Panc1 (cell line): ENCODE data around the gene TMEM204.

ENCODE experiments used
- CTCF ChIP-seq: fragments of 450-650 bp; IDR thresholded peaks from 2 replicates; pipeline ENCODE4 v1.5.1; 2017; ENCODE audit warnings: mild to moderate bottlenecking
- POLR2AphosphoS5 ChIP-seq: IDR thresholded peaks from 2 replicates; pipeline ENCODE4 v1.6.1; 2012; ENCODE audit warnings: mild to moderate bottlenecking, low read depth, low read length, moderate library complexity
- SIN3A ChIP-seq: IDR thresholded peaks from 2 replicates; pipeline ENCODE4 v1.6.1; 2012; ENCODE audit warnings: low read depth, mild to moderate bottlenecking, low read length, moderate library complexity, borderline replicate concordance; ENCODE audit not compliant: insufficient read depth
- TCF7L2 ChIP-seq: IDR thresholded peaks from 2 replicates; pipeline ENCODE4 v1.6.1; 2011; ENCODE audit warnings: mild to moderate bottlenecking, low read depth, low read length, inconsistent platforms

- TF ChIP-seq CTCF (no peak), POLR2AphosphoS5 (no peak), TCF7L2 (no peak), SIN3A (no peak)
These were observed 3.7 kb downstream of the TMEM204 start for GRCh38 chr16:1537138-1537577.
